Measurements from ENCODE around the gene IBTK. TPM values are rescaled to one million over a fixed set of nuclear protein-coding genes. Genes with fewer than 3 reads are reported as not detected.

The IBTK gene
- total RNA-seq, 4 donors from 2014 or later: 29.1 to 50.7 (median 34.2) TPM

DNA sequence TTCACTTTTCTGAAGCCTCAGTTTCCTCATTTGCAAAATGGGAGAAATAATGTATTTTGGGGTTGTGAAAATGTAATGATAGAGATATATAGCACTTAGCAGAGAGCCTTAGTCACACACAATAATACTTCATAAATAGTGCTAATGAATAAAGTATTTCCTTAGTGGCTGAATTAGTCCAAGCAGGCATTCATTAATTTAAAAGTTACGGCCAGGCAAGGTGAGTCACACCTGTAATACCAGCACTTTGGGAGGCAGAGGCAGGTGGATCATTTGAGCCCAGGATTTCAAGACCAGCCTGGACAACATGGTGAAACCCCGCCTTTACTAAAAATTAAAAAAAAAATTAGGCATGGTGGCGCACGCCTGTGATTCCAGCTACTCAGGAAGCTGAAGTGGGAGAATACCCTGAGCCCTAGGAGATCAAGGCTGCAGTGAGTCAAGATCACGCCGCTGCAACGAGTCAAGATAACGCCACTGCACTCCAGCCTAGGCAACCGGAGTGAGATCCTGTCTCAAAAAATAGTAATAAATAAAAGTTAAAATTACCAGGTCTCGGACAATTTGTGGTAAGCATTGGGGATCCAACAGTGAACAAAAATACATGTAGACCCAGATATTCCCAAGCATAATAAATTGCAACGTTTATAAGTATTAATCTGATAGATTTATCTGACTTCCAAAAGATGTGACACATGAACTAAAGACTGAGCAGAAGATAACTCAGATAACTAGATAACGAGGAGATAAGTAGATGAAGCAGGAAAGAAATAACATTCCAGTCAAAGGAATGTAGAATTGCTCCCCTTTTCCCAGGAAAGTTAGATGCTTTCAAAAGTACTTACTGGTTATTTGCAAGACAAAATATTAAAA, 2.1 kb upstream of the IBTK start:
- TF ChIP-seq, protein P1, sequence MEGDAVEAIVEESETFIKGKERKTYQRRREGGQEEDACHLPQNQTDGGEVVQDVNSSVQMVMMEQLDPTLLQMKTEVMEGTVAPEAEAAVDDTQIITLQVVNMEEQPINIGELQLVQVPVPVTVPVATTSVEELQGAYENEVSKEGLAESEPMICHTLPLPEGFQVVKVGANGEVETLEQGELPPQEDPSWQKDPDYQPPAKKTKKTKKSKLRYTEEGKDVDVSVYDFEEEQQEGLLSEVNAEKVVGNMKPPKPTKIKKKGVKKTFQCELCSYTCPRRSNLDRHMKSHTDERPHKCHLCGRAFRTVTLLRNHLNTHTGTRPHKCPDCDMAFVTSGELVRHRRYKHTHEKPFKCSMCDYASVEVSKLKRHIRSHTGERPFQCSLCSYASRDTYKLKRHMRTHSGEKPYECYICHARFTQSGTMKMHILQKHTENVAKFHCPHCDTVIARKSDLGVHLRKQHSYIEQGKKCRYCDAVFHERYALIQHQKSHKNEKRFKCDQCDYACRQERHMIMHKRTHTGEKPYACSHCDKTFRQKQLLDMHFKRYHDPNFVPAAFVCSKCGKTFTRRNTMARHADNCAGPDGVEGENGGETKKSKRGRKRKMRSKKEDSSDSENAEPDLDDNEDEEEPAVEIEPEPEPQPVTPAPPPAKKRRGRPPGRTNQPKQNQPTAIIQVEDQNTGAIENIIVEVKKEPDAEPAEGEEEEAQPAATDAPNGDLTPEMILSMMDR (IDR thresholded peaks at IDR 0.05; ENCODE audit: low read depth): no peak

GRCh38 chr6:82248273-82248735, 760 bp upstream of the IBTK start:
- TF ChIP-seq, protein P1 (IDR thresholded peaks at IDR 0.05; ENCODE audit: low read depth): no peak

DNA sequence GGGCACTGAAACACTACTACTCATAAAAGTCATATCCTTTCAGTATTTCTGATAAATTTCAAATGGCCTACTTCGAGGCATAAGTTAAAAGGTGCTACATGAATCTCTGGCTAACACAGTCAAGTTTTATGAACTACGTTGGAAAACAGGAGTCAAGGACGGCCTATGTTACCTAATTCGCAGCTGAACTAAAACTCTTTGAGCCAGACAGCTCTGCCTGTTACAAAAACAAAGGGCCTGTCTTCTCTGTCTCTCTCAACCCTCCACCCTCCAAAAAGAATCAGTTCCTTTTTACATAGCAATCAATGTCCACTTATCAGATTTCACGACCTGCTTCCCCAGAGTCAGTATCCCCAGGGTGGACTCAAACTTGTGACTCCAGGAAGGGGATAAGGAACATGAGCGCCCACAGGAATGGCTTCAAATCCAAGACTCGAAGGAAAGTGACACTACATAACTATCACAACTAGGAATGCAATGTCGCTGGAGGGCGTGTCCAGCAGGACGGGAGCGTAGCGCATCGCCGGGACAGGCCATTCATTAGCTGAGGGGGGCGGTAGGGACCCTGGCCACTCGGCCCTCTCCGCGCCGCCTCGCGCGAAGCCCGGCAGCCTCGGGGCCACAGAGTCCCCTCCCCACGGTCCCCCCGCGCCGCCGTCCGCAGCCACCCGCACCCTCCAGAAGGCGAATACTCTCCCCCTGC, 591 bp downstream of the IBTK start:
- TF ChIP-seq, protein P1 (IDR thresholded peaks at IDR 0.05; ENCODE audit: low read depth): no peak

- TF ChIP-seq, protein P1 (IDR thresholded peaks at IDR 0.05; ENCODE audit: low read depth): no peak
These were observed 1.2 kb downstream of the IBTK start for GRCh38 chr6:82246370-82246769.

DNA sequence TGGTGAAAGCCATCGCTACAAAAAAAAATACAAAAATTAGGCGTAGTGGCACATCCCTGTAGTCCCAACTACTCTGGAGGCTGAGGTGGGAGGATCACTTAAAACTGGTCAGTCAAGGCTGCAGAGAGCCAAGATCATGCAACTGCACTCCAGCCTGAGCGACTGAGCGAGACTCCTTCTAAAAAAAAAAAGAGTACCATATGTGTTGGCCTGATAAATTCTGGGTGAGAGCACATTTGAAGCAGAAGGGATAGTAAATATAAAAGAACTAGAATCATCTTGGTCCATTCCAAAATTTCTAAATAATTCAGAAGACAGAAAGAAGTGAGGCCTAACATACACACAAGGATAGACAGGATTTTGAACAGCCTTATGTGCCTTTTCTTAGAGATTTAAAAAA, 2.2 kb downstream of the IBTK start:
- TF ChIP-seq, protein P1 (IDR thresholded peaks at IDR 0.05; ENCODE audit: low read depth): no peak

- TF ChIP-seq, protein P1 (IDR thresholded peaks at IDR 0.05; ENCODE audit: low read depth): no peak
These were observed 3.7 kb downstream of the IBTK start for GRCh38 chr6:82243884-82244283.

GRCh38 chr6:82240186-82240585, 7.4 kb downstream of the IBTK start:
- TF ChIP-seq, protein P1 (IDR thresholded peaks at IDR 0.05; ENCODE audit: low read depth): no peak
